HEK293 (cell line): ENCODE results near the gene RTN4IP1.

Experiments
- HOXA7 ChIP-seq: sonication (generic); formaldehyde crosslinking; IDR thresholded peaks from 2 replicates; pipeline ENCODE4 v1.8.1; 2022; ENCODE audit warnings: missing genetic modification reagents, borderline replicate concordance
- YY1 ChIP-seq: fragments of 450-650 bp; formaldehyde crosslinking; IDR thresholded peaks from 2 replicates; pipeline ENCODE4 v1.5.1; 2018; ENCODE audit warnings: missing biosample characterization, missing genetic modification characterization
- ZBTB8A ChIP-seq: fragments of 450-650 bp; formaldehyde crosslinking; IDR thresholded peaks from 2 replicates; pipeline ENCODE4 v1.5.1; 2016; ENCODE audit warnings: missing biosample characterization, missing genetic modification characterization
- ZNF239 ChIP-seq: fragments of 450-650 bp; formaldehyde crosslinking; IDR thresholded peaks from 2 replicates; pipeline ENCODE4 v1.5.1; 2016; ENCODE audit warnings: missing biosample characterization, missing genetic modification characterization
- ZNF416 ChIP-seq: fragments of 450-650 bp; formaldehyde crosslinking; IDR thresholded peaks from 2 replicates; pipeline ENCODE4 v1.5.1; 2016; ENCODE audit warnings: missing biosample characterization, missing genetic modification characterization
- ZNF423 ChIP-seq: fragments of 450-650 bp; formaldehyde crosslinking; IDR thresholded peaks from 2 replicates; pipeline ENCODE4 v1.5.1; 2016; ENCODE audit warnings: missing biosample characterization, missing genetic modification characterization
- ZNF426 ChIP-seq: fragments of 450-650 bp; formaldehyde crosslinking; IDR thresholded peaks from 2 replicates; pipeline ENCODE4 v1.5.1; 2017; ENCODE audit warnings: missing biosample characterization, missing genetic modification characterization, mild to moderate bottlenecking, inconsistent platforms, moderate library complexity
- ZNF548 ChIP-seq: fragments of 450-650 bp; formaldehyde crosslinking; IDR thresholded peaks from 2 replicates; pipeline ENCODE4 v1.5.1; 2016; ENCODE audit warnings: missing biosample characterization, missing genetic modification characterization
- ZNF776 ChIP-seq: fragments of 450-650 bp; formaldehyde crosslinking; IDR thresholded peaks from 2 replicates; pipeline ENCODE4 v1.5.0; 2017; ENCODE audit warnings: missing biosample characterization, missing genetic modification characterization, borderline replicate concordance
- TF ChIP-seq, protein P1 (sequence below): fragments of 450-650 bp; formaldehyde crosslinking; IDR thresholded peaks from 2 replicates; pipeline ENCODE4 v1.5.1; 2016; ENCODE audit warnings: missing biosample characterization, missing genetic modification characterization
- TF ChIP-seq, protein P2 (sequence below): fragments of 450-650 bp; formaldehyde crosslinking; IDR thresholded peaks from 2 replicates; pipeline ENCODE4 v1.5.1; 2016; ENCODE audit warnings: missing biosample characterization, missing genetic modification characterization
- TF ChIP-seq, protein P3 (sequence below): fragments of 450-650 bp; formaldehyde crosslinking; IDR thresholded peaks from 2 replicates; pipeline ENCODE4 v1.5.1; 2016; ENCODE audit warnings: missing biosample characterization, missing genetic modification characterization, low read depth

DNA sequence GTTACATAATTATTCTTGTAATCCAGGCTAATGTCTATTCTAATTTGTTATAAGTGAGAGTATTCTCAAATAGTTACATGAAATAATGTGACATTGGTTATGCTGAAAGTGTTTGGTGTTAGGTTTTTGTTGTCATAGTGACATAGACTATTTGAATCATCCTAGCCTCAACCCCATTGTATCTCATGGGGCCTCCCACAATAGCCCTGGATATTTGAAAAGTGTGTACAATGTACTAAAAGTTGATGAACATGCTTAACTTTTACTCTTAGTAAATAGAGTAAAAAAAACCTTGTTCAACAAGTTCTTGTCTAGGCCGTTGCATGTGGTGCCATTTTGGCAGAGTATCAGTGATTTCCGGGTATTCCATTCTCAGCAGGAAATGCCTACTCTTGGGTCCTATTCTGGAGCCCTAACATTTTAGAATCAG, 83.0 kb downstream of the RTN4IP1 start:
- TF ChIP-seq, protein P1, sequence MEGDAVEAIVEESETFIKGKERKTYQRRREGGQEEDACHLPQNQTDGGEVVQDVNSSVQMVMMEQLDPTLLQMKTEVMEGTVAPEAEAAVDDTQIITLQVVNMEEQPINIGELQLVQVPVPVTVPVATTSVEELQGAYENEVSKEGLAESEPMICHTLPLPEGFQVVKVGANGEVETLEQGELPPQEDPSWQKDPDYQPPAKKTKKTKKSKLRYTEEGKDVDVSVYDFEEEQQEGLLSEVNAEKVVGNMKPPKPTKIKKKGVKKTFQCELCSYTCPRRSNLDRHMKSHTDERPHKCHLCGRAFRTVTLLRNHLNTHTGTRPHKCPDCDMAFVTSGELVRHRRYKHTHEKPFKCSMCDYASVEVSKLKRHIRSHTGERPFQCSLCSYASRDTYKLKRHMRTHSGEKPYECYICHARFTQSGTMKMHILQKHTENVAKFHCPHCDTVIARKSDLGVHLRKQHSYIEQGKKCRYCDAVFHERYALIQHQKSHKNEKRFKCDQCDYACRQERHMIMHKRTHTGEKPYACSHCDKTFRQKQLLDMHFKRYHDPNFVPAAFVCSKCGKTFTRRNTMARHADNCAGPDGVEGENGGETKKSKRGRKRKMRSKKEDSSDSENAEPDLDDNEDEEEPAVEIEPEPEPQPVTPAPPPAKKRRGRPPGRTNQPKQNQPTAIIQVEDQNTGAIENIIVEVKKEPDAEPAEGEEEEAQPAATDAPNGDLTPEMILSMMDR (tag by site-specific recombination), result no peak
- TF ChIP-seq ZNF416 (tag by site-specific recombination), result no peak
- no peak for TF ChIP-seq ZNF776 (tag by site-specific recombination)
- TF ChIP-seq, protein P2, sequence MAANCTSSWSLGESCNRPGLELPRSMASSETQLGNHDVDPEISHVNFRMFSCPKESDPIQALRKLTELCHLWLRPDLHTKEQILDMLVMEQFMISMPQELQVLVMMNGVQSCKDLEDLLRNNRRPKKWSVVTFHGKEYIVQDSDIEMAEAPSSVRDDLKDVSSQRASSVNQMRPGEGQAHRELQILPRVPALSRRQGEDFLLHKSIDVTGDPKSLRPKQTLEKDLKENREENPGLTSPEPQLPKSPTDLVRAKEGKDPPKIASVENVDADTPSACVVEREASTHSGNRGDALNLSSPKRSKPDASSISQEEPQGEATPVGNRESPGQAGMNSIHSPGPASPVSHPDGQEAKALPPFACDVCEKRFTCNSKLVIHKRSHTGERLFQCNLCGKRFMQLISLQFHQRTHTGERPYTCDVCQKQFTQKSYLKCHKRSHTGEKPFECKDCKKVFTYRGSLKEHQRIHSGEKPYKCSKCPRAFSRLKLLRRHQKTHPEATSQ, result no peak
- TF ChIP-seq ZNF426, result no peak
- no peak for TF ChIP-seq ZNF548 (tag by site-specific recombination)
- TF ChIP-seq, protein P3, sequence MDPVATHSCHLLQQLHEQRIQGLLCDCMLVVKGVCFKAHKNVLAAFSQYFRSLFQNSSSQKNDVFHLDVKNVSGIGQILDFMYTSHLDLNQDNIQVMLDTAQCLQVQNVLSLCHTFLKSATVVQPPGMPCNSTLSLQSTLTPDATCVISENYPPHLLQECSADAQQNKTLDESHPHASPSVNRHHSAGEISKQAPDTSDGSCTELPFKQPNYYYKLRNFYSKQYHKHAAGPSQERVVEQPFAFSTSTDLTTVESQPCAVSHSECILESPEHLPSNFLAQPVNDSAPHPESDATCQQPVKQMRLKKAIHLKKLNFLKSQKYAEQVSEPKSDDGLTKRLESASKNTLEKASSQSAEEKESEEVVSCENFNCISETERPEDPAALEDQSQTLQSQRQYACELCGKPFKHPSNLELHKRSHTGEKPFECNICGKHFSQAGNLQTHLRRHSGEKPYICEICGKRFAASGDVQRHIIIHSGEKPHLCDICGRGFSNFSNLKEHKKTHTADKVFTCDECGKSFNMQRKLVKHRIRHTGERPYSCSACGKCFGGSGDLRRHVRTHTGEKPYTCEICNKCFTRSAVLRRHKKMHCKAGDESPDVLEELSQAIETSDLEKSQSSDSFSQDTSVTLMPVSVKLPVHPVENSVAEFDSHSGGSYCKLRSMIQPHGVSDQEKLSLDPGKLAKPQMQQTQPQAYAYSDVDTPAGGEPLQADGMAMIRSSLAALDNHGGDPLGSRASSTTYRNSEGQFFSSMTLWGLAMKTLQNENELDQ (tag by site-specific recombination), result no peak
- TF ChIP-seq YY1, result no peak
- TF ChIP-seq ZBTB8A (tag by site-specific recombination), result no peak
- TF ChIP-seq ZNF423 (tag by site-specific recombination), result no peak
- no peak for TF ChIP-seq HOXA7 (CRISPR knock-in tag)
- no peak for TF ChIP-seq ZNF239 (tag by site-specific recombination)
